Lung (tissue), 12 donors: Measurements from ENCODE around the gene SPHKAP. TPM values are rescaled to one million over a fixed set of nuclear protein-coding genes. Genes with fewer than 3 reads are reported as not detected.

Experiments
- ATAC-seq: fragments of 200-7000 bp; cut with Tn5 transposase; one replicate; pipeline ENCODE4 v1.9.1; 2020; ENCODE audit warnings: moderate number of reproducible peaks; ENCODE audit not compliant: insufficient read depth, low FRiP score
- DNase-seq, 3 donors: peaks; one replicate each; pipeline ENCODE4 v3.0.0-alpha.2; 2013 to 2017
- H3K27ac ChIP-seq, 2 donors: one replicate each; pipeline ENCODE4 v1.5.1; 2013; ENCODE audit warnings: mild to moderate bottlenecking in 2 of 2, moderate library complexity in 2 of 2, control low read depth in 1 of 2, inconsistent platforms in 1 of 2, low read depth in 1 of 2, low read length in 1 of 2
- H3K27me3 ChIP-seq, 3 donors: one replicate each; pipeline ENCODE4 v1.5.1; 2013; ENCODE audit warnings: low read length in 2 of 3; ENCODE audit not compliant: control insufficient read depth in 3 of 3, insufficient read depth in 3 of 3
- H3K36me3 ChIP-seq, 4 donors: one replicate each; pipeline ENCODE4 v1.5.1; 2013; ENCODE audit warnings: low read length in 4 of 4, mild to moderate bottlenecking in 1 of 4, moderate library complexity in 1 of 4; ENCODE audit not compliant: control insufficient read depth in 4 of 4, insufficient read depth in 4 of 4
- H3K4me1 ChIP-seq, 5 donors: one replicate each; pipeline ENCODE4 v1.5.1; 2013; ENCODE audit warnings: low read length in 5 of 5, mild to moderate bottlenecking in 2 of 5, moderate library complexity in 1 of 5; ENCODE audit not compliant: control insufficient read depth in 5 of 5, insufficient read depth in 5 of 5
- H3K4me3 ChIP-seq: one replicate; pipeline ENCODE4 v1.5.1; 2013; ENCODE audit warnings: mild to moderate bottlenecking, control low read depth, moderate library complexity
- H3K9ac ChIP-seq, 2 donors: one replicate each; pipeline ENCODE4 v1.5.1; 2013; ENCODE audit warnings: low read length in 2 of 2, control low read depth in 1 of 2; ENCODE audit not compliant: insufficient read depth in 1 of 2
- H3K9me3 ChIP-seq, 4 donors: one replicate each; pipeline ENCODE4 v1.5.1; 2013; ENCODE audit warnings: low read length in 3 of 4, mild to moderate bottlenecking in 1 of 4, moderate library complexity in 1 of 4; ENCODE audit not compliant: control insufficient read depth in 4 of 4, insufficient read depth in 3 of 4
- CTCF ChIP-seq: IDR thresholded peaks from 2 replicates; pipeline ENCODE4 v1.5.1; 2012; ENCODE audit warnings: mild to moderate bottlenecking; ENCODE audit errors: control extremely low read depth, extremely low read depth
- WGBS, 2 donors: extraction: QIAGEN DNeasy Blood & Tissue Kit; methylation state at CpG; one replicate each; pipeline ENCODE4 v1.1.7; 2013; 5-methylcytosine and 5-hydroxymethylcytosine counted together
- polyA plus RNA-seq, 2 donors: library from polyadenylated mRNA; stranded (reverse); fragments of 200-250 nt; gene quantifications; one replicate each; pipeline ENCODE4 v1.2.1, GENCODE V29; 2013
- total RNA-seq, 2 donors: library from RNA; depleted of rRNA in 1 of 2; stranded (reverse); fragments of >200 nt in 1 of 2; gene quantifications; one replicate each; pipeline ENCODE4 v1.2.1, GENCODE V29; 2014 to 2021
- donor health status: control.
- donor health status: control.
- donor health status: Bipolar disorder and iron deficiency.
- donor health status: healthy.
- donor health status: DM: yes; HTN: yes; CAD: no.

Gene SPHKAP
- total and polyA plus RNA-seq, 4 donors: 0.02 to 0.60 (median 0.03) TPM; not detected in 1

DNA sequence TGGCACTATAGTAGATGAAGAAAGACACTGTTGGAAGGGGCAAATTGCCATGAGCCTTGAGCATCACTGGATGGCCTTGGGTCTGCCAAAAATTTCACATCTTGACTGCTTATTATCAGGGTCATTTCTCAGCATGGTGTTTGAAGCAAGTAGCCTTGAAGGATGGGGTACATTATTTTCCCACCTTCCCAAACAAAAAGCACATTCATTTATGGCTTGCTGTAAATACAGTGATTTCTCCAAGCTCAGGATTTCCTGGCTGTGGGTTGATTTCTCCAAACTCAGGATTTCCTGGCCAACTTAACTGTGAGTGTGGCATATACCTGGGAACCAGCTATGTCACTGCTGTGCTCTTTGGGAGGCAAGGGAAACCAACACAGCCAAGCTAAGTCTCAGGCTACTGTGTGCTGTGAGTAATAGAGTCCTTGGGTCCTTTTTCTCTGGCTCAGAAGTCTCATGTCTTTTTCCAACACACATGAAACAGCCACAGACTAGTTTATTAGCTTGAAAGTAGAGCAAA is 116.6 kb downstream of the SPHKAP start:
- Histone ChIP-seq H3K9me3 (no peaks in the 10 kb centered on the region), H3K36me3 (no peaks in the 10 kb centered on the region), H3K4me1 (peaks cover 0 to 8% (median 1%) of the 10 kb centered on the region in 5 donors), H3K27me3 (no peaks in the 10 kb centered on the region), H3K4me3 (no peak overlapping the region), H3K27ac (no peak overlapping the region), H3K9ac (no peak overlapping the region)
- no peak for TF ChIP-seq CTCF
- DNase-seq (no peak), ATAC-seq (no peak)

DNA sequence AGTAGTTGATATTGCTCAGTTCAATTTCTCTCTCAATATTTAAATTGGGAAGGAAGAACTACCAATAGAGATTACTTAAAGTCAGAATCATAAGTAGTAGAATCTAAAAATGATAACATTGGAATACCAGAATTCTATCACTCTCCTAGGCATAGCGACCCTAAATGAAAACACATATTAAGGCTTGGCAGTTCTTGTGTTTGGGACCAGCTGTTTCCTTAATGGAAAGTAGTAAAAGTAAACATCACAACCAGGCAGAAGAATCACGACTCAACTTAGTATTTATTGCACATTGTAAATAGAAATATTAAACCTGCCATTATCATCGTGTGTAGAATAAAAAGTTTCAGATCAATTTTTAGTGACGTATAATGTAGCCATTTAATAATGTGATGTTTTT is 117.5 kb downstream of the SPHKAP start:
- ATAC-seq: no peak
- TF ChIP-seq CTCF: no peak
- Histone ChIP-seq H3K9ac (no peak overlapping the region), H3K36me3 (no peaks in the 10 kb centered on the region), H3K4me3 (no peak overlapping the region), H3K27me3 (no peaks in the 10 kb centered on the region), H3K9me3 (no peaks in the 10 kb centered on the region), H3K4me1 (peaks cover 0 to 12% (median 0%) of the 10 kb centered on the region in 5 donors), H3K27ac (no peak overlapping the region)
- peak in 2 of 3 donors; percentile 57 to 63 for DNase-seq
- 64 to 73% methylated on average over 4 of the region's 4 CpGs for WGBS, 2 donors

- Histone ChIP-seq H3K4me3 (no peak overlapping the region), H3K36me3 (no peaks in the 10 kb centered on the region)
- WGBS, 2 donors: 29 to 68% methylated on average over 1 of the region's 1 CpG
These were observed 117.9 kb downstream of the SPHKAP start for GRCh38 chr2:228063558-228063957.

More at GRCh38 chr2:228063558-228063957, 117.9 kb downstream of the SPHKAP start:
- Histone ChIP-seq H3K9me3 (no peaks in the 10 kb centered on the region), H3K4me1 (peaks cover 0 to 16% (median 0%) of the 10 kb centered on the region in 5 donors), H3K9ac (no peak overlapping the region), H3K27me3 (no peaks in the 10 kb centered on the region), H3K27ac (no peak overlapping the region)
- TF ChIP-seq CTCF: no peak
- no peak for DNase-seq
- ATAC-seq: no peak
